GM19372 (cell line): Measurements from ENCODE around the gene MARVELD3.
"Not testable (repeated sequence)": the region's sequence is repeated elsewhere in the genome, so short reads cannot be mapped to it uniquely, and the experiment has no call there.

Source experiments
- ATAC-seq: cut with Tn5 transposase; IDR thresholded peaks from one replicate; pipeline ENCODE4 v1.9.1; 2021; ENCODE audit warnings: mild to moderate bottlenecking, low read depth, moderate library complexity; ENCODE audit not compliant: unreplicated experiment

MARVELD3 gene

GRCh38 chr16:71670537-71670936, 44.6 kb downstream of the MARVELD3 start:
- no peak for ATAC-seq

- ATAC-seq, result no peak
Measured at GRCh38 chr16:71671165-71671564, 45.2 kb downstream of the MARVELD3 start.

GRCh38 chr16:71672125-71672524, 46.1 kb downstream of the MARVELD3 start:
- no peak for ATAC-seq

GRCh38 chr16:71672803-71673581, 47.0 kb downstream of the MARVELD3 start:
- ATAC-seq, result no peak

- ATAC-seq, result no peak
Measured at GRCh38 chr16:71673582-71673973, 47.6 kb downstream of the MARVELD3 start.

GRCh38 chr16:71674229-71674628, 48.2 kb downstream of the MARVELD3 start:
- ATAC-seq, result no peak

- no peak for ATAC-seq
Measured at GRCh38 chr16:71675380-71675779, 49.4 kb downstream of the MARVELD3 start.

- no peak for ATAC-seq
Measured at GRCh38 chr16:71676236-71676635, 50.3 kb downstream of the MARVELD3 start.

GRCh38 chr16:71681360-71681759, 55.4 kb downstream of the MARVELD3 start:
- ATAC-seq, result no peak

- not testable (repeated sequence) for ATAC-seq
Measured at GRCh38 chr16:71684280-71684679, 58.3 kb downstream of the MARVELD3 start.
